ENCODE data around the gene RPSA.

DNA sequence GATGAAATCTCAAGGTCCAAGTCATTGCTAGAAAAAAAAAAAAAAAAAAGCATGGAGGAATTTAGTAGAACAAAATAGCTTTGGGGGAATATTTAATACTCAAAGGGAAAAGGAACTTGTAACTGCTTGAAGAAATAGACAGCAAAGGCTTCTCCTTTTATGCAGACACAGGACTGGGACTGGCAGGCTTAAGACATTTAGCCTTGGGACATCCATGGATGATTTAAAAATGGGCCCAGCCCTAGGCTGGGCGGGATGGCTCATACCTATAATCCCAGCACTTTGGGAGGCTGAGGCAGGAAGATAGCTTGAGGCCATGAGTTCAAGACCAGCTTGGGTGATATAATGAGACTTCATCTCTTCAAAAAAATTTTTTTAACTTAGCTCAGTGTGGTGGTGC, 19.8 kb downstream of the RPSA start:
- TF ChIP-seq POLR3A (IDR thresholded peaks at IDR 0.05; ENCODE audit: borderline replicate concordance, extremely low read depth, insufficient read depth, insufficient read length) (no peak), CSDE1 (IDR thresholded peaks at IDR 0.05) (no peak), MYC (IDR thresholded peaks at IDR 0.05; ENCODE audit: low read depth, low read length) (no peak), MYC (CRISPR knock-in tag; IDR thresholded peaks at IDR 0.05; ENCODE audit: borderline replicate concordance, low read depth) (no peak), PURB (CRISPR knock-in tag; IDR thresholded peaks at IDR 0.05; ENCODE audit: low read depth) (no peak)
- TF ChIP-seq, protein P1, sequence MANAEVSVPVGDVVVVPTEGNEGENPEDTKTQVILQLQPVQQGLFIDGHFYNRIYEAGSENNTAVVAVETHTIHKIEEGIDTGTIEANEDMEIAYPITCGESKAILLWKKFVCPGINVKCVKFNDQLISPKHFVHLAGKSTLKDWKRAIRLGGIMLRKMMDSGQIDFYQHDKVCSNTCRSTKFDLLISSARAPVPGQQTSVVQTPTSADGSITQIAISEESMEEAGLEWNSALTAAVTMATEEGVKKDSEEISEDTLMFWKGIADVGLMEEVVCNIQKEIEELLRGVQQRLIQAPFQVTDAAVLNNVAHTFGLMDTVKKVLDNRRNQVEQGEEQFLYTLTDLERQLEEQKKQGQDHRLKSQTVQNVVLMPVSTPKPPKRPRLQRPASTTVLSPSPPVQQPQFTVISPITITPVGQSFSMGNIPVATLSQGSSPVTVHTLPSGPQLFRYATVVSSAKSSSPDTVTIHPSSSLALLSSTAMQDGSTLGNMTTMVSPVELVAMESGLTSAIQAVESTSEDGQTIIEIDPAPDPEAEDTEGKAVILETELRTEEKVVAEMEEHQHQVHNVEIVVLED (CRISPR knock-in tag; IDR thresholded peaks at IDR 0.05), result no peak
- TF ChIP-seq, protein P2, sequence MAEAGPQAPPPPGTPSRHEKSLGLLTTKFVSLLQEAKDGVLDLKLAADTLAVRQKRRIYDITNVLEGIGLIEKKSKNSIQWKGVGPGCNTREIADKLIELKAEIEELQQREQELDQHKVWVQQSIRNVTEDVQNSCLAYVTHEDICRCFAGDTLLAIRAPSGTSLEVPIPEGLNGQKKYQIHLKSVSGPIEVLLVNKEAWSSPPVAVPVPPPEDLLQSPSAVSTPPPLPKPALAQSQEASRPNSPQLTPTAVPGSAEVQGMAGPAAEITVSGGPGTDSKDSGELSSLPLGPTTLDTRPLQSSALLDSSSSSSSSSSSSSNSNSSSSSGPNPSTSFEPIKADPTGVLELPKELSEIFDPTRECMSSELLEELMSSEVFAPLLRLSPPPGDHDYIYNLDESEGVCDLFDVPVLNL (CRISPR knock-in tag; IDR thresholded peaks at IDR 0.05; ENCODE audit: low read depth), result no peak
